HepG2 (cell line): Measurements from ENCODE around the gene OTOP2. TPM values are rescaled to one million over a fixed set of nuclear protein-coding genes. Genes with fewer than 3 reads are reported as not detected.

Experiments
- BRCA1 ChIP-seq: sonication (generic); formaldehyde crosslinking; IDR thresholded peaks from 2 replicates; pipeline ENCODE4 v1.4.0; 2020; ENCODE audit warnings: missing genetic modification reagents
- CTCF ChIP-seq: sonication (generic); formaldehyde crosslinking; IDR thresholded peaks from 2 replicates; pipeline ENCODE4 v1.5.0; 2020; ENCODE audit warnings: mild to moderate bottlenecking, missing genetic modification reagents, moderate library complexity
- EED ChIP-seq: sonication (generic); formaldehyde crosslinking; IDR thresholded peaks from 2 replicates; pipeline ENCODE4 v1.5.0; 2020; ENCODE audit warnings: mild to moderate bottlenecking, missing genetic modification reagents
- FOXA1 ChIP-seq, 2 experiments: fragments of 450-650 bp in 1 of 2; sonication (generic) in 1 of 2; formaldehyde crosslinking in 1 of 2; IDR thresholded peaks; 2 replicates each; pipeline versions ENCODE4 v1.4.0 to v1.6.1; 2016 to 2020; ENCODE audit warnings: missing genetic modification reagents in 1 of 2
- FOXC1 ChIP-seq: sonication (generic); formaldehyde crosslinking; IDR thresholded peaks from 2 replicates; pipeline ENCODE4 v1.8.0; 2022; ENCODE audit warnings: mild to moderate bottlenecking, missing genetic modification reagents, borderline replicate concordance
- FOXO4 ChIP-seq: sonication (generic); formaldehyde crosslinking; conservative IDR thresholded peaks from 2 replicates; pipeline ENCODE4 v1.8.1; 2023; ENCODE audit warnings: missing genetic modification reagents
- GTF2F1 ChIP-seq: fragments of 150-350 bp; IDR thresholded peaks from 2 replicates; pipeline ENCODE4 v1.6.1; 2014; ENCODE audit warnings: low read length
- JDP2 ChIP-seq: sonication (generic); formaldehyde crosslinking; IDR thresholded peaks from 2 replicates; pipeline ENCODE4 v1.8.1; 2022; ENCODE audit warnings: missing genetic modification reagents, borderline replicate concordance
- NCOA5 ChIP-seq: sonication (generic); formaldehyde crosslinking; IDR thresholded peaks from 2 replicates; pipeline ENCODE4 v1.4.0; 2020; ENCODE audit warnings: missing genetic modification reagents
- POLR2AphosphoS5 ChIP-seq: IDR thresholded peaks from 2 replicates; pipeline ENCODE4 v1.6.1; 2012; ENCODE audit warnings: low read depth, low read length
- RELA ChIP-seq: sonication (generic); formaldehyde crosslinking; IDR thresholded peaks from 2 replicates; pipeline ENCODE4 v1.4.0; 2020; ENCODE audit warnings: missing genetic modification reagents
- SAP130 ChIP-seq: IDR thresholded peaks from 2 replicates; pipeline ENCODE4 v1.6.1; 2016; ENCODE audit warnings: low read depth
- SCMH1 ChIP-seq: sonication (generic); formaldehyde crosslinking; IDR thresholded peaks from 2 replicates; pipeline ENCODE4 v1.9.0; 2021; ENCODE audit warnings: missing genetic modification reagents, mild to moderate bottlenecking, borderline replicate concordance
- SMARCE1 ChIP-seq: fragments of 450-650 bp; IDR thresholded peaks from 2 replicates; pipeline ENCODE4 v1.6.1; 2017; ENCODE audit warnings: borderline replicate concordance
- SRY ChIP-seq: sonication (generic); formaldehyde crosslinking; IDR thresholded peaks from 2 replicates; pipeline ENCODE4 v1.8.0; 2022; ENCODE audit warnings: mild to moderate bottlenecking, missing genetic modification reagents
- STAT5B ChIP-seq: sonication (generic); formaldehyde crosslinking; IDR thresholded peaks from 2 replicates; pipeline ENCODE4 v1.4.0; 2020; ENCODE audit warnings: missing genetic modification reagents
- TCF7 ChIP-seq: sonication (generic); IDR thresholded peaks from 2 replicates; pipeline ENCODE4 v1.6.1; 2016; ENCODE audit warnings: antibody characterized with exemption, low read depth
- TFAP4 ChIP-seq: sonication (generic); IDR thresholded peaks from 2 replicates; pipeline ENCODE4 v1.6.1; 2016; ENCODE audit warnings: low read depth, borderline replicate concordance
- TOPORS ChIP-seq: sonication (generic); formaldehyde crosslinking; IDR thresholded peaks from 2 replicates; pipeline ENCODE4 v1.8.0; 2023; ENCODE audit warnings: mild to moderate bottlenecking, missing genetic modification reagents
- YY1 ChIP-seq: IDR thresholded peaks from 2 replicates; pipeline ENCODE4 v1.6.1; 2011; ENCODE audit warnings: low read length, low read depth, moderate library complexity, mild to moderate bottlenecking; ENCODE audit not compliant: insufficient read depth, insufficient replicate concordance
- ZKSCAN1 ChIP-seq: fragments of 150-350 bp; IDR thresholded peaks from 2 replicates; pipeline ENCODE4 v1.6.1; 2014; ENCODE audit warnings: low read length
- ZMAT3 ChIP-seq: sonication (generic); formaldehyde crosslinking; conservative IDR thresholded peaks from 2 replicates; pipeline ENCODE4 v1.7.0; 2021; ENCODE audit warnings: missing genetic modification reagents
- ZNF280B ChIP-seq: sonication (generic); formaldehyde crosslinking; IDR thresholded peaks from 2 replicates; pipeline ENCODE4 v1.5.0; 2020; ENCODE audit warnings: missing genetic modification reagents, mild to moderate bottlenecking, borderline replicate concordance
- ZNF766 ChIP-seq: sonication (generic); formaldehyde crosslinking; IDR thresholded peaks from 2 replicates; pipeline ENCODE4 v1.5.0; 2020; ENCODE audit warnings: missing genetic modification reagents, borderline replicate concordance
- ZSCAN9 ChIP-seq: IDR thresholded peaks from 2 replicates; pipeline ENCODE4 v1.6.1; 2016; ENCODE audit warnings: borderline replicate concordance
- polyA plus RNA-seq, 8 experiments: library from polyadenylated mRNA; depleted of rRNA in 3 of 8; stranded (reverse) in 7 of 8; unstranded in 1 of 8; fragments of >200 nt; fragmentation: Illumina TruSeq in 4 of 8; extraction: Trizol in 4 of 8; gene quantifications; 2 replicates each; pipeline versions ENCODE4 v1.2.1 to v1.2.3, GENCODE V29; 2011 to 2016; ENCODE audit warnings: low read depth in 4 of 8, missing spikeins in 1 of 8, mixed read lengths in 1 of 8; ENCODE audit not compliant: insufficient read depth in 1 of 8
- total RNA-seq, 5 experiments: library from RNA; depleted of rRNA; stranded (reverse); fragments of >200 nt; fragmentation: Illumina TruSeq; extraction: Trizol; gene quantifications; 2 replicates each; pipeline ENCODE4 v1.2.3, GENCODE V29; 2016; ENCODE audit warnings: low read depth in 1 of 5

OTOP2 gene
- total and polyA plus RNA-seq, 2 of the 13 experiments (the other 11 are each of a cell fraction or from before 2014, with no cell fraction given), result not detected

- TF ChIP-seq JDP2 (CRISPR knock-in tag), result no peak; the same call in 1 of the 2 replicates
- no peak for TF ChIP-seq ZKSCAN1
- no peak for TF ChIP-seq SCMH1
- peak; percentile 88 for TF ChIP-seq POLR2AphosphoS5
- TF ChIP-seq EED (CRISPR knock-in tag), result peak; percentile 98
- TF ChIP-seq TOPORS (CRISPR knock-in tag), result peak; percentile 82
- TF ChIP-seq TFAP4, result peak; percentile 55; the same call in 1 of the 2 replicates
- TF ChIP-seq FOXO4 (CRISPR knock-in tag), result peak; percentile 84; the same call in 1 of the 2 replicates
- peak; percentile 76 for TF ChIP-seq YY1
- peak; percentile 98 for TF ChIP-seq ZMAT3 (CRISPR knock-in tag)
- TF ChIP-seq ZNF280B (CRISPR knock-in tag), result peak; percentile 97
- no peak for TF ChIP-seq SMARCE1
- TF ChIP-seq FOXC1 (CRISPR knock-in tag), result peak; percentile 97
- TF ChIP-seq STAT5B (CRISPR knock-in tag), result no peak
- peak; percentile 84; the same call in 1 of the 2 replicates for TF ChIP-seq SRY (CRISPR knock-in tag)
- no peak for TF ChIP-seq FOXA1 (IDR thresholded peaks at IDR 0.05)
- peak; percentile 27; the same call in 1 of the 2 replicates for TF ChIP-seq FOXA1 (CRISPR knock-in tag; IDR thresholded peaks at IDR 0.05)
- no peak for TF ChIP-seq NCOA5 (CRISPR knock-in tag)
- TF ChIP-seq CTCF (CRISPR knock-in tag), result peak; percentile 62
- no peak for TF ChIP-seq GTF2F1
- TF ChIP-seq TCF7, result no peak
- peak; percentile 79; the same call in 1 of the 2 replicates for TF ChIP-seq ZSCAN9
- peak; percentile 88 for TF ChIP-seq SAP130 (CRISPR knock-in tag)
- no peak; the same call in 1 of the 2 replicates for TF ChIP-seq ZNF766 (CRISPR knock-in tag)
- no peak for TF ChIP-seq RELA (CRISPR knock-in tag)
- TF ChIP-seq BRCA1 (CRISPR knock-in tag), result peak; percentile 90
These were observed 58.0 kb downstream of the OTOP2 start (continued) for GRCh38 chr17:74981979-74982662.
